Measurements from ENCODE around the gene PTPRD. TPM values are rescaled to one million over a fixed set of nuclear protein-coding genes. Genes with fewer than 3 reads are reported as not detected.

The PTPRD gene
- total and polyA plus RNA-seq, 2 experiments from 2014 or later: 11.5 to 58.0 TPM

DNA sequence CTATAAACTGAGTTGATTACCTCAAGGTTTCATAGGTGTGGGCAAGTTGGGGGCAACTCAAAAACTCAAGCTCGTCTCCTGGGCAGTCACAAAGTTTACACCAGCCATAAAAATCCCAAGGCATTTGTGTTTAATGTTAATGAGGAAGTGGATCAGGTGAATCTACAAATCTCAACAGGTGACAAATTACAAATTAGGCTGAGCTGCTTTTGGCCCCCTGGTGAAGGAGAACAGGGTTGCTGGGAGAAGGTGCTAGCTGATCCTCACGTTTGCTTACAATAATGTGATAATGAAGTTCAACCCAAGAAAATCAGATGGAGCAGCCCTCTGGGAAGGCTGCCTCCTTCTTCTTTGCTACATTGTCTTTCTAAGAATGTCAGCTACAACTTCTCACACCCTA, 2324.8 kb downstream of the PTPRD start:
- Histone ChIP-seq H3K27me3 (ENCODE audit: insufficient read depth) (no peaks in the 10 kb centered on the region), H3K4me3 (no peak overlapping the region), H2AFZ (no peak overlapping the region), H3K4me2 (no peak overlapping the region), H3K4me1 (ENCODE audit: insufficient read depth) (no peaks in the 10 kb centered on the region), H3K36me3 (ENCODE audit: insufficient read depth) (no peaks in the 10 kb centered on the region), H3K9me2 (ENCODE audit: insufficient read depth) (peaks cover 4% of the 10 kb centered on the region; the same call in 1 of the 2 replicates), H3K79me2 (replicated peaks; ENCODE audit: insufficient read depth) (no peaks in the 10 kb centered on the region), H4K20me1 (replicated peaks; ENCODE audit: insufficient read depth) (no peaks in the 10 kb centered on the region), H3F3A (replicated peaks; ENCODE audit: low read depth) (no peaks in the 10 kb centered on the region), H3K27ac (ENCODE audit: low read depth) (no peak overlapping the region)
- Mint-ChIP-seq H3K27ac (no peak overlapping the region), H3K27me3 (ENCODE audit: insufficient read depth, low read depth, poor library complexity) (no peaks in the 10 kb centered on the region), H3K4me3 (no peak overlapping the region), H3K4me1 (peaks cover 1% of the 10 kb centered on the region; the same call in 1 of the 3 replicates), H3K9me3 (no peaks in the 10 kb centered on the region), H3K36me3 (ENCODE audit: low read depth) (no peaks in the 10 kb centered on the region)
- DNase-seq (ENCODE audit: low spot score) (no peak), ATAC-seq (no peak)
- no peak for TF ChIP-seq EZH2 (IDR thresholded peaks at IDR 0.05; ENCODE audit: low read depth, unreplicated experiment)
- no peak for TF ChIP-seq EZH2phosphoT487 (IDR thresholded peaks at IDR 0.05; ENCODE audit: unreplicated experiment)
- TF ChIP-seq POLR2AphosphoS5 (IDR thresholded peaks at IDR 0.05; ENCODE audit: low read depth): no peak
- no peak for TF ChIP-seq CREB1 (CRISPR knock-in tag; IDR thresholded peaks at IDR 0.05; ENCODE audit: low read depth)
- no peak for TF ChIP-seq ZNF331 (CRISPR knock-in tag; IDR thresholded peaks at IDR 0.05; ENCODE audit: low read depth)

DNA sequence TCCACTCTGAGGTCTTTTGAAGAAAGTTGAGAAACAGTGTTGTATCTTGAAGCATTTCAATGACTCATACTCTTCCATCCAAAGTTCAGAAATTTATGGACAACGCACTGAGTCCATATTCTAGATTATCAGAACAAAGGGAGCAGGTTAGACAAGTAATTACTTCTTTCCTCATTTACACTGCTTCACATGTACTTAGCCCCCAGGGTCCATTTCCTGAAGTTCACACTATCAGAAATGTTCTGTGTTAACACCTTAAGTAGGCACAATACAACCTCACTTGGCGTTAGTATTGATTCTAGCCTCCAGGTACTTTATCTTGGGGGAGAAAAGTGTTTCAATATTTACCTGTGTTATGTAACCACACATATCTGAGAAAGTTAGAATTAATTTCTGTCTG, 2325.3 kb downstream of the PTPRD start:
- H3K79me2 ChIP-seq (replicated peaks; ENCODE audit: insufficient read depth): no peaks in the 10 kb centered on the region
- no peak for DNase-seq (ENCODE audit: low spot score)
- Mint-ChIP-seq H3K4me1 (peaks cover 3% of the 10 kb centered on the region; the same call in 1 of the 3 replicates), H3K4me3 (no peak overlapping the region), H3K27ac (no peak overlapping the region), H3K9me3 (no peaks in the 10 kb centered on the region), H3K27me3 (ENCODE audit: insufficient read depth, low read depth, poor library complexity) (no peaks in the 10 kb centered on the region), H3K36me3 (ENCODE audit: low read depth) (no peaks in the 10 kb centered on the region)
- no peaks in the 10 kb centered on the region for H4K20me1 ChIP-seq (replicated peaks; ENCODE audit: insufficient read depth)
- H3K27me3 ChIP-seq (ENCODE audit: insufficient read depth): no peaks in the 10 kb centered on the region
- no peaks in the 10 kb centered on the region for H3K36me3 ChIP-seq (ENCODE audit: insufficient read depth)
- no peak overlapping the region for H3K4me3 ChIP-seq
- no peak overlapping the region for H3K4me2 ChIP-seq
- H3K9me2 ChIP-seq (ENCODE audit: insufficient read depth): peaks cover 6% of the 10 kb centered on the region; the same call in 1 of the 2 replicates
- no peak overlapping the region for H3K27ac ChIP-seq (ENCODE audit: low read depth)
- no peaks in the 10 kb centered on the region for H3F3A ChIP-seq (replicated peaks; ENCODE audit: low read depth)
- no peaks in the 10 kb centered on the region for H3K4me1 ChIP-seq (ENCODE audit: insufficient read depth)
- ATAC-seq: no peak
- H2AFZ ChIP-seq: no peak overlapping the region
- TF ChIP-seq JUNB (IDR thresholded peaks at IDR 0.05; ENCODE audit: unreplicated experiment) (no peak), ZNF331 (CRISPR knock-in tag; IDR thresholded peaks at IDR 0.05; ENCODE audit: low read depth) (no peak), CREB1 (CRISPR knock-in tag; IDR thresholded peaks at IDR 0.05; ENCODE audit: low read depth) (no peak), ZNF114 (CRISPR knock-in tag; IDR thresholded peaks at IDR 0.05) (no peak), NANOG (IDR thresholded peaks at IDR 0.05; ENCODE audit: borderline replicate concordance) (no peak)
- TF ChIP-seq, protein P1, sequence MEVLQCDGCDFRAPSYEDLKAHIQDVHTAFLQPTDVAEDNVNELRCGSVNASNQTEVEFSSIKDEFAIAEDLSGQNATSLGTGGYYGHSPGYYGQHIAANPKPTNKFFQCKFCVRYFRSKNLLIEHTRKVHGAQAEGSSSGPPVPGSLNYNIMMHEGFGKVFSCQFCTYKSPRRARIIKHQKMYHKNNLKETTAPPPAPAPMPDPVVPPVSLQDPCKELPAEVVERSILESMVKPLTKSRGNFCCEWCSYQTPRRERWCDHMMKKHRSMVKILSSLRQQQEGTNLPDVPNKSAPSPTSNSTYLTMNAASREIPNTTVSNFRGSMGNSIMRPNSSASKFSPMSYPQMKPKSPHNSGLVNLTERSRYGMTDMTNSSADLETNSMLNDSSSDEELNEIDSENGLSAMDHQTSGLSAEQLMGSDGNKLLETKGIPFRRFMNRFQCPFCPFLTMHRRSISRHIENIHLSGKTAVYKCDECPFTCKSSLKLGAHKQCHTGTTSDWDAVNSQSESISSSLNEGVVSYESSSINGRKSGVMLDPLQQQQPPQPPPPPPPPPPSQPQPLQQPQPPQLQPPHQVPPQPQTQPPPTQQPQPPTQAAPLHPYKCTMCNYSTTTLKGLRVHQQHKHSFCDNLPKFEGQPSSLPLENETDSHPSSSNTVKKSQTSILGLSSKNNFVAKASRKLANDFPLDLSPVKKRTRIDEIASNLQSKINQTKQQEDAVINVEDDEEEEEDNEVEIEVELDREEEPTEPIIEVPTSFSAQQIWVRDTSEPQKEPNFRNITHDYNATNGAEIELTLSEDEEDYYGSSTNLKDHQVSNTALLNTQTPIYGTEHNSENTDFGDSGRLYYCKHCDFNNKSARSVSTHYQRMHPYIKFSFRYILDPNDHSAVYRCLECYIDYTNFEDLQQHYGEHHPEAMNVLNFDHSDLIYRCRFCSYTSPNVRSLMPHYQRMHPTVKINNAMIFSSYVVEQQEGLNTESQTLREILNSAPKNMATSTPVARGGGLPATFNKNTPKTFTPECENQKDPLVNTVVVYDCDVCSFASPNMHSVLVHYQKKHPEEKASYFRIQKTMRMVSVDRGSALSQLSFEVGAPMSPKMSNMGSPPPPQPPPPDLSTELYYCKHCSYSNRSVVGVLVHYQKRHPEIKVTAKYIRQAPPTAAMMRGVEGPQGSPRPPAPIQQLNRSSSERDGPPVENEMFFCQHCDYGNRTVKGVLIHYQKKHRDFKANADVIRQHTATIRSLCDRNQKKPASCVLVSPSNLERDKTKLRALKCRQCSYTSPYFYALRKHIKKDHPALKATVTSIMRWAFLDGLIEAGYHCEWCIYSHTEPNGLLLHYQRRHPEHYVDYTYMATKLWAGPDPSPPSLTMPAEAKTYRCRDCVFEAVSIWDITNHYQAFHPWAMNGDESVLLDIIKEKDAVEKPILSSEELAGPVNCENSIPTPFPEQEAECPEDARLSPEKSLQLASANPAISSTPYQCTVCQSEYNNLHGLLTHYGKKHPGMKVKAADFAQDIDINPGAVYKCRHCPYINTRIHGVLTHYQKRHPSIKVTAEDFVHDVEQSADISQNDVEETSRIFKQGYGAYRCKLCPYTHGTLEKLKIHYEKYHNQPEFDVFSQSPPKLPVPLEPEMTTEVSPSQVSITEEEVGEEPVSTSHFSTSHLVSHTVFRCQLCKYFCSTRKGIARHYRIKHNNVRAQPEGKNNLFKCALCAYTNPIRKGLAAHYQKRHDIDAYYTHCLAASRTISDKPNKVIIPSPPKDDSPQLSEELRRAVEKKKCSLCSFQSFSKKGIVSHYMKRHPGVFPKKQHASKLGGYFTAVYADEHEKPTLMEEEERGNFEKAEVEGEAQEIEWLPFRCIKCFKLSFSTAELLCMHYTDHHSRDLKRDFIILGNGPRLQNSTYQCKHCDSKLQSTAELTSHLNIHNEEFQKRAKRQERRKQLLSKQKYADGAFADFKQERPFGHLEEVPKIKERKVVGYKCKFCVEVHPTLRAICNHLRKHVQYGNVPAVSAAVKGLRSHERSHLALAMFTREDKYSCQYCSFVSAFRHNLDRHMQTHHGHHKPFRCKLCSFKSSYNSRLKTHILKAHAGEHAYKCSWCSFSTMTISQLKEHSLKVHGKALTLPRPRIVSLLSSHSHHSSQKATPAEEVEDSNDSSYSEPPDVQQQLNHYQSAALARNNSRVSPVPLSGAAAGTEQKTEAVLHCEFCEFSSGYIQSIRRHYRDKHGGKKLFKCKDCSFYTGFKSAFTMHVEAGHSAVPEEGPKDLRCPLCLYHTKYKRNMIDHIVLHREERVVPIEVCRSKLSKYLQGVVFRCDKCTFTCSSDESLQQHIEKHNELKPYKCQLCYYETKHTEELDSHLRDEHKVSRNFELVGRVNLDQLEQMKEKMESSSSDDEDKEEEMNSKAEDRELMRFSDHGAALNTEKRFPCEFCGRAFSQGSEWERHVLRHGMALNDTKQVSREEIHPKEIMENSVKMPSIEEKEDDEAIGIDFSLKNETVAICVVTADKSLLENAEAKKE (CRISPR knock-in tag; IDR thresholded peaks at IDR 0.05): no peak
- TF ChIP-seq, protein P2, sequence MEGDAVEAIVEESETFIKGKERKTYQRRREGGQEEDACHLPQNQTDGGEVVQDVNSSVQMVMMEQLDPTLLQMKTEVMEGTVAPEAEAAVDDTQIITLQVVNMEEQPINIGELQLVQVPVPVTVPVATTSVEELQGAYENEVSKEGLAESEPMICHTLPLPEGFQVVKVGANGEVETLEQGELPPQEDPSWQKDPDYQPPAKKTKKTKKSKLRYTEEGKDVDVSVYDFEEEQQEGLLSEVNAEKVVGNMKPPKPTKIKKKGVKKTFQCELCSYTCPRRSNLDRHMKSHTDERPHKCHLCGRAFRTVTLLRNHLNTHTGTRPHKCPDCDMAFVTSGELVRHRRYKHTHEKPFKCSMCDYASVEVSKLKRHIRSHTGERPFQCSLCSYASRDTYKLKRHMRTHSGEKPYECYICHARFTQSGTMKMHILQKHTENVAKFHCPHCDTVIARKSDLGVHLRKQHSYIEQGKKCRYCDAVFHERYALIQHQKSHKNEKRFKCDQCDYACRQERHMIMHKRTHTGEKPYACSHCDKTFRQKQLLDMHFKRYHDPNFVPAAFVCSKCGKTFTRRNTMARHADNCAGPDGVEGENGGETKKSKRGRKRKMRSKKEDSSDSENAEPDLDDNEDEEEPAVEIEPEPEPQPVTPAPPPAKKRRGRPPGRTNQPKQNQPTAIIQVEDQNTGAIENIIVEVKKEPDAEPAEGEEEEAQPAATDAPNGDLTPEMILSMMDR (conservative IDR thresholded peaks at IDR 0.05; ENCODE audit: low read depth in 2 of 2): no peak
- TF ChIP-seq, protein P3, sequence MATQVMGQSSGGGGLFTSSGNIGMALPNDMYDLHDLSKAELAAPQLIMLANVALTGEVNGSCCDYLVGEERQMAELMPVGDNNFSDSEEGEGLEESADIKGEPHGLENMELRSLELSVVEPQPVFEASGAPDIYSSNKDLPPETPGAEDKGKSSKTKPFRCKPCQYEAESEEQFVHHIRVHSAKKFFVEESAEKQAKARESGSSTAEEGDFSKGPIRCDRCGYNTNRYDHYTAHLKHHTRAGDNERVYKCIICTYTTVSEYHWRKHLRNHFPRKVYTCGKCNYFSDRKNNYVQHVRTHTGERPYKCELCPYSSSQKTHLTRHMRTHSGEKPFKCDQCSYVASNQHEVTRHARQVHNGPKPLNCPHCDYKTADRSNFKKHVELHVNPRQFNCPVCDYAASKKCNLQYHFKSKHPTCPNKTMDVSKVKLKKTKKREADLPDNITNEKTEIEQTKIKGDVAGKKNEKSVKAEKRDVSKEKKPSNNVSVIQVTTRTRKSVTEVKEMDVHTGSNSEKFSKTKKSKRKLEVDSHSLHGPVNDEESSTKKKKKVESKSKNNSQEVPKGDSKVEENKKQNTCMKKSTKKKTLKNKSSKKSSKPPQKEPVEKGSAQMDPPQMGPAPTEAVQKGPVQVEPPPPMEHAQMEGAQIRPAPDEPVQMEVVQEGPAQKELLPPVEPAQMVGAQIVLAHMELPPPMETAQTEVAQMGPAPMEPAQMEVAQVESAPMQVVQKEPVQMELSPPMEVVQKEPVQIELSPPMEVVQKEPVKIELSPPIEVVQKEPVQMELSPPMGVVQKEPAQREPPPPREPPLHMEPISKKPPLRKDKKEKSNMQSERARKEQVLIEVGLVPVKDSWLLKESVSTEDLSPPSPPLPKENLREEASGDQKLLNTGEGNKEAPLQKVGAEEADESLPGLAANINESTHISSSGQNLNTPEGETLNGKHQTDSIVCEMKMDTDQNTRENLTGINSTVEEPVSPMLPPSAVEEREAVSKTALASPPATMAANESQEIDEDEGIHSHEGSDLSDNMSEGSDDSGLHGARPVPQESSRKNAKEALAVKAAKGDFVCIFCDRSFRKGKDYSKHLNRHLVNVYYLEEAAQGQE (IDR thresholded peaks at IDR 0.05; ENCODE audit: unreplicated experiment): no peak
